GM08714 (cell line): ENCODE results near the gene CCR3.

Experiments
- H3K4me3 ChIP-seq: fragments of 200-500 bp; sonication (Bioruptor generic); 2 replicates; pipeline ENCODE4 v1.5.1; 2014; ENCODE audit warnings: mild to moderate bottlenecking, low read length, inconsistent platforms
- ZNF274 ChIP-seq: IDR thresholded peaks from 2 replicates; pipeline ENCODE4 v1.6.1; 2012; ENCODE audit warnings: mild to moderate bottlenecking, low read depth, low read length

CCR3 gene

GRCh38 chr3:46276497-46277099 is 34.3 kb downstream of the CCR3 start:
- no peak for TF ChIP-seq ZNF274
- H3K4me3 ChIP-seq = no peak overlapping the region

DNA sequence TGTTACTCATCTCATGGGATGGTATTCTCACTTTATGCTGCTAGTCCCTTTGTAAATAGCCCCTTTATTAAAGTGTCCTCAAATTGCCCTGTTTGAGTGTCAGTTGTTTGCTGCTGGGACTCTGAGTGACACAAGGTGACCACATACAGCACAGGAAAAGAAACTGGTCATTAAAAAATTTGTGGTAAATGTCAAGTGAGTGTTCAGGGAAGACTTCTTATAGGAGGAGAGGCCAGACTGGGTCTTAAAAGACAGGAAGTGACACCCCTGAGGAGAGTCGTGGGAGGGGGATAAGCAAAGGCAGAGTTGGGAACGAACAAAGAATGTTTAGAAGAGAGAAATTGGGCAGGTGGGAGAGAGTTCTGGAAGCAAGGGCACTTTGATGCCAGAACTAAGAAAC is 35.2 kb downstream of the CCR3 start:
- no peak for TF ChIP-seq ZNF274
- H3K4me3 ChIP-seq = no peak overlapping the region

DNA sequence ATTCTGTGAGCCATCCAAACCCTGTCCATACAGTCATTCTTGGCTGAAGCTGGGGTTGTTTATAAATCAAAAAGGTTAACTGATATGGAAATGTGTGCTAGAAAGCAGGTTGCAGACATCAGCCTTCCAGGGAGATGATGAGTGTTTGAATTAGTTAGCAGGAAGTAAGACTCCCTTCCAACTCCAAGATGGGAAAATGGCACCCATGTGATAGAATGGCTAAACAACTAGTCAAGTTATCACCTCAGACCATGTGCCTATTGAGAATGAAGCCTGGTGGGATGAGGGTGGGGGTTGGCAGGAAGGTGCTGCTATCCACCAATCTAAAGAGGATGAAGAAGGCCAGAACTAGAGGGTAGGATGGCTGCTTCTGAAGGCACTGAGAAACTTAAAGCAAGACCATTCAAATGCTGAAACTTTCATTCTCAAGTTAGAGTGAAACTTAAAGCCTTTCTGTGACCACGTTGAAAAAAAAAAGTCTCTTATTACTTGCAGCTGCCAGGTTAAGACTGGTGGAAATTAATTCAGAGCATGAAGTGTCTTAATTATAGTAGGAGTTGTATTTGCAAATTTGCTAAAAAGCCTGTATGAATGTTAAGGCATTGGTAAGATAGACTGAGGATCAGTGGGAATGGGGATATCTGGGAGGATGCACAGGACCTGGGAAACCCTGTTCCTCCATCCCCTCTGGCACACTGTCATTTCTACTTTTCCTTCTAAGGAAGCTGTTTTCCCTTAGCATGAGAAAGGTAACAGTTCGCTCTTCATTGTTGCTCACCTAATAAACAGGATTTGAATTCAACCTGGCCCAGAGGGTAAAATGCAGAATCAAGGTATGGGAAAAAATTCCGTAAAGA is 36.8 kb downstream of the CCR3 start:
- no peak overlapping the region for H3K4me3 ChIP-seq
- TF ChIP-seq ZNF274 = no peak

DNA sequence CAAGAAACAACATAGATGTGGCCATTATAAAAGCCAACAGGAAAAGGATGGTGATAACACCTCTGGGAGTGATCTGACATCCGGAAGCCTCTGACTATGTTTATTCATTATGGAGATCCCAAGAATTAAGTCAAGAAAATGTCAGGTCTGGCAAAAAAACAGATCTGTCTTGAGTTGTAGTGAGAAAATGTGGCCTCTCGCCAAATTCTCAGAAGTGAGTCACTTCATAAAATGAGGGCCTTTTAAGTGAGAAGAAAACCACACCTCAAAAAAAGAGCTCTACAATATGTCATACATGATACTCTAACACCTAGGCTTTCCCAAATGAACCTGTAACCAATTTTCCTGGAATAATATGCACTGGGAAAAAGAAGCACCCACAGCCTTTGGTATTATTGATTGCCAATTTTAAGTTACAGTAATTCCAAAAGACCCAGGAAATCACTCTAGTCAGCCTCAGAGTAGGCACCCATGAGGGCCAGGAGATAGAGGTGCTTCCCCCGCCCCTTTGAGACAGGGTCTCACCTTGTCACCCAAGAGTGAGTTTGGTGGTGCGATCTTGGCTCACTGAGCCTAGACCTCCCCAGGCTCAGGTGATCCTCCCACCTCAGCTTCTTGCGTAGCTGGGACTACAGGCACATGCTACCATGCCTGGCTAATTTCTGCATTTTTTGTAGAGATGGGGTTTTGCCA is 38.0 kb downstream of the CCR3 start:
- no peak overlapping the region for H3K4me3 ChIP-seq
- no peak for TF ChIP-seq ZNF274

DNA sequence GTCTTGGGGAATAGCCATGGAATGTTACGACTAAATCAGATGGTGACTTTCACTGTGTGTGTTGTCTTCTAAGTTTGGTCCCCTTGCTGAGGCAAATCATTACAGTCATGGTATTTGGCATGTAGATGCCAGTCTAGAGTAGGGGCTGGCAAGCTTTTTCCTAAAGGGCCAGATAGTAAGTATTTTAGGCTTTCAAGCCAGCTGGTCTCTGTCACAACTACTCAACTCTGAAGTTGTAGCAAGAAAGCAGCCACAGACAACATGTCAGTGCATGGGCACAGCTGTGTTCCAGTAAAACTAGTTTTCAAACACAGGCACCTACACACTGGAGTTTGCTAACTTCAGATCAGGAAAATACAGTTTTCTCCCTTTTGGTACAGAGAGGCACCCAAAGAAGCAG is 39.3 kb downstream of the CCR3 start:
- TF ChIP-seq ZNF274 = no peak
- no peak overlapping the region for H3K4me3 ChIP-seq

GRCh38 chr3:46282041-46282440 is 39.8 kb downstream of the CCR3 start:
- TF ChIP-seq ZNF274 = no peak
- H3K4me3 ChIP-seq = no peak overlapping the region

GRCh38 chr3:46282696-46283095 is 40.4 kb downstream of the CCR3 start:
- no peak for TF ChIP-seq ZNF274
- no peak overlapping the region for H3K4me3 ChIP-seq

DNA sequence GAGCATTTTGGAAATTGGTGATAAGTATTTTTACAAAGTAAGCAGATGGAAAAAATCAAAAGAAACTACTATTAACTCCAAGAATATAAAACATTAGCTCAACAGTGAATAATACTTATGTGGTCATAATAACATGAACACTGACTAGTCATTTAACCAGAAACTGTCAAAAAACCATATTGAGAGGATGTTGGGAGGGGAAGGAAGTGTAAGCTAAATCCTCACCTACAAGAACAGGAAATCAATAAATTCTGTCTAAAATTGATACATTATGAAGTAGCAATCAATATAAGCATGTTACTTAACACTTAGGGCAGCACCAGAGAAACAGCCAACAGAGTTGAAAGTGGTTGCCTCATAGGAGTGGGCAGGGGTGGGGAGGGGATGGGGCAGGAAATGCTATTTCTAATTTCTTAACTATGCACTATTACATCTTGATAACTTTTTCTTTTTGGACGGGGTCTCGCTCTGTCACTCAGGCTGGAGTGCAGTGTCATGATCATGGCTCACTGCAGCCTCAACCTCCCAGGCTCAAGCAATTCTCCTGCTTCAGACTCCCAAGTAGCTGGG is 41.7 kb downstream of the CCR3 start:
- TF ChIP-seq ZNF274 = no peak
- H3K4me3 ChIP-seq = no peak overlapping the region

DNA sequence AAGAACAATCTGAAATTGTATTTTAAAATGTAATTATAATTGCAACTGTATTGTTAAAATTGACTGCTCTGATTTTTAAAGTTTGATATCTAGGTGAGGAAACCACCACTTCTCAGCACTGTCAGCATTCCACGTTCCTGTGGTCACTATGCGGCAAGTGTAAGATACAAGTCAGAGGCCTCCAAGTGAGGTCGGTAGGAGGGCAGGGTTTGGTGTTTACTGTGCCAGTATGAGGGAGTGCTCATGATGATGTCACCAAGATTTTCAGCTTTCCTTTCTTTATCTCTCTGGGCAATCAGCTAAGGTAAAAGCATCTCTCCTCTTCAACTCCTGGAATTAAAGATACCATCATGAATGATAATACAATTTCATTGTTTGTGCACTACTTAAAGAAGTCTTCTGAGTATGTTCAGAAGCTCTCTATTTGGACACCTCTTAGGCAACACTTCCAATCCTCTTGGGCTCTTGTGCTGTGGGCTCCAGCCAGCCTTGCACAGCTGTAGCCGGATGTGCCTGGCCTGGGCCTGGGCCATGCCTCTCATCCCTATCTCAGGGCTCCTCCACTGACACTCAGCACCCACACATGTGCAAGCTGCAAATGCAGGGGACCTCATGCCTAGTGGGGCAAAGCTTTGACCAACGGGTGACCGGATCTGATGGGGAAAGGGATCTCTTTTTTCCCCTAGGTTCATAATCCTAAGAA is 42.9 kb downstream of the CCR3 start:
- no peak for TF ChIP-seq ZNF274
- no peak overlapping the region for H3K4me3 ChIP-seq

GRCh38 chr3:46285931-46286619 is 43.8 kb downstream of the CCR3 start:
- no peak for TF ChIP-seq ZNF274
- no peak overlapping the region for H3K4me3 ChIP-seq

- no peak overlapping the region for H3K4me3 ChIP-seq
- TF ChIP-seq ZNF274 = no peak
These were observed 44.8 kb downstream of the CCR3 start for GRCh38 chr3:46286947-46287565.

DNA sequence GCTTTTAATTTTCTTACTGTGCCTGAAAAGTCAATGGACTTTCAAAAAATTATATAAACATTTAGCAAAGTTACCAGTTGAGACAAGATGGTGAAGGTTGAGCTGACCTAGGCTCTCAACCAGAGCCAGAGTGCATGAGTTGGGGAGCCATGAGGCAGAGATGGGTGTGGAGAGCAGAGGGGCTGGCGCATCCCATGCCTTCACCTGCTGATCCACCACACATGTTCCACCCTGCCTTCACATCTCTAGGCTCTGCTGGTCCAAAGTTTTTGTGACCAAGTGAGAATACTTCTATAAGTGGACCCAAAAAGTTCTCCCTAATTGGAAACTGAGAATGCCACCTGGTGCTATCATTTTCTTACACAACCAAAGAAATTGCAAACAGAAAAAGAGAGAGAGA is 47.3 kb downstream of the CCR3 start:
- no peak overlapping the region for H3K4me3 ChIP-seq
- TF ChIP-seq ZNF274 = no peak

DNA sequence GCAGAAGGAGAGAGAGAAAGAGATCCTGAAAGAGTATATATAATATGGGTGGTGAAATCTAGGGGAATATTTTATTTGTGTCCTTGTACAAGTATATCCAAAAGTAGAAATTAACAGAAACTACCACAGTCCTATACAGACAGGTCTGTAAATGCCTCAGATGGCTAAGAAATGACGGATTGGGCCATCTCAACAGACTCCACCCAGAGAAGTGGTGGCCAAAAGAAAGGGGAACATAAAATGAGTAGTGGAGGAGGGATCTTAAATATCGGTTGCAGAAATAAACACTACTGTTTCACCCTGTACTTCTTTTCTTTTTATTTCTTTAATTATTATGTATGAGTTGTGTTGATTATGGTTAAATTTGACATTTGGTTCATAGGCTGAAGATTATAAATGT is 47.7 kb downstream of the CCR3 start:
- no peak overlapping the region for H3K4me3 ChIP-seq

More for the DNA sequence above, 47.7 kb downstream of the CCR3 start:
- TF ChIP-seq ZNF274 = no peak
